Retinal pigment epithelial cell (primary cell): ENCODE data around the gene GRK5.

Source experiments
- DNase-seq: peaks from one replicate; pipeline ENCODE4 v3.0.0-alpha.2; 2010; ENCODE audit warnings: low read depth
- H3K4me3 ChIP-seq: 2 replicates; pipeline ENCODE4 v1.5.1; 2011; ENCODE audit warnings: mild to moderate bottlenecking, low read length, control low read depth, moderate library complexity
- CTCF ChIP-seq: conservative IDR thresholded peaks from 2 replicates; pipeline ENCODE4 v1.5.1; 2011; ENCODE audit warnings: low read depth, low read length, control low read depth, inconsistent platforms

GRK5 gene

GRCh38 chr10:119315128-119316001 lies 108.0 kb downstream of the GRK5 start:
- H3K4me3 ChIP-seq: no peak overlapping the region
- no peak for TF ChIP-seq CTCF
- DNase-seq: peak; percentile 90

DNA sequence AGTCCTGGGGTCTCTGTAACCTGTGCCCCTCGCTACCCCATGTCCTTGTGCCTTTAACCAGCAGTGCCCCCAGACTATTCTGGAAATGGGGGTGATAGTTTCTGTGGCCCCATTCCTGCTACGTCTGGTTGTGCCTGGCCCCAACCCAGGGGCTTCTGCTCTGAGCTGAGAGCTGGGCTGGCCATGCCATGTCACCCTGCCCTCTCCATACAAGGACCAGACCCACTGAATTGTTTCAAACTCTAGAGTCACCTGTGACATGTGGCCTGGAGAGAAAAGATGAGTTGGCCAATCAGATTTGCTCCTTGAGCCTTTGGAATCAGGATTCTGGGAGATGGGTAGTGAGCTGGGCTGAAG lies 108.6 kb downstream of the GRK5 start:
- no peak overlapping the region for H3K4me3 ChIP-seq
- DNase-seq: no peak
- no peak for TF ChIP-seq CTCF

- no peak for TF ChIP-seq CTCF
- no peak overlapping the region for H3K4me3 ChIP-seq
- peak; percentile 91 for DNase-seq
Measured at GRCh38 chr10:119316729-119317097, 109.3 kb downstream of the GRK5 start.

- DNase-seq: no peak
- TF ChIP-seq CTCF: no peak
- no peak overlapping the region for H3K4me3 ChIP-seq
Measured at GRCh38 chr10:119318411-119319160, 111.2 kb downstream of the GRK5 start.

GRCh38 chr10:119319161-119319919 lies 112.0 kb downstream of the GRK5 start:
- no peak overlapping the region for H3K4me3 ChIP-seq
- TF ChIP-seq CTCF: no peak
- no peak for DNase-seq

DNA sequence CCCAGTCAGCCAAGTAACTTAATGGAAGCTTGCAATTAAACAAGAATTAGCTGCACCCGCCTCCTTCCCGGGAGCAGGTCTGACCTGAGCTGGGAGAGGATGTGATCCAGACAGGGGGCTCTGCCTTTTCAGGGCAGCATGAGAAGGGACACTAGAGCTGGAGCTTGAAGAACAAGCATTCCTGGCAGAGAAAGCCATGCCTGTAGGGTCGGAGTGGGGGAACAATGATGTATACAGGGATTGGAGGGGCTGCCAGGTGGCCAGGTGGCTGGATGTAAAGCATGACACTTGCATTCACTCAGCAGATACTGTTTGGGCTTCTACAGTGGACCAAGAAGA lies 112.5 kb downstream of the GRK5 start:
- TF ChIP-seq CTCF: no peak
- DNase-seq: no peak
- no peak overlapping the region for H3K4me3 ChIP-seq
